NOMO-1 (cell line): ENCODE data around the gene ACACB.
A peak's percentile ranks its signal among the peaks of the same experiment; 100 is the strongest.

Experiments used
- DNase-seq, 2 experiments: peaks; one replicate each; lab custom pipeline; 2025; ENCODE audit not compliant: unreplicated experiment in 2 of 2; lab: John Stamatoyannopoulos, UW

Gene ACACB

GRCh38 chr12:109271418-109271817, 155.0 kb downstream of the ACACB start:
- no peak for DNase-seq

GRCh38 chr12:109273354-109273753, 157.0 kb downstream of the ACACB start:
- DNase-seq = no peak

GRCh38 chr12:109274381-109274780, 158.0 kb downstream of the ACACB start:
- no peak for DNase-seq

GRCh38 chr12:109275173-109275572, 158.8 kb downstream of the ACACB start:
- no peak for DNase-seq

GRCh38 chr12:109276160-109276559, 159.8 kb downstream of the ACACB start:
- DNase-seq = no peak

- no peak for DNase-seq
These were observed 161.0 kb downstream of the ACACB start for GRCh38 chr12:109277255-109277898.

GRCh38 chr12:109277899-109278762, 161.7 kb downstream of the ACACB start:
- peak; percentile 21 to 22 for DNase-seq

GRCh38 chr12:109278912-109279311, 162.5 kb downstream of the ACACB start:
- no peak for DNase-seq

- DNase-seq = no peak
These were observed 163.1 kb downstream of the ACACB start for GRCh38 chr12:109279525-109279924.

GRCh38 chr12:109281452-109281851, 165.1 kb downstream of the ACACB start:
- no peak for DNase-seq

GRCh38 chr12:109284392-109284791, 168.0 kb downstream of the ACACB start:
- no peak for DNase-seq

GRCh38 chr12:109286252-109286651, 169.9 kb downstream of the ACACB start:
- no peak for DNase-seq

- DNase-seq = no peak
These were observed 170.3 kb downstream of the ACACB start for GRCh38 chr12:109286652-109287051.

GRCh38 chr12:109287181-109287580, 170.8 kb downstream of the ACACB start:
- DNase-seq = no peak

- DNase-seq = no peak
These were observed 171.6 kb downstream of the ACACB start for GRCh38 chr12:109287811-109288469.

GRCh38 chr12:109288571-109288970, 172.2 kb downstream of the ACACB start:
- no peak for DNase-seq

- no peak for DNase-seq
These were observed 172.6 kb downstream of the ACACB start for GRCh38 chr12:109289004-109289403.

- no peak for DNase-seq
These were observed 173.2 kb downstream of the ACACB start for GRCh38 chr12:109289551-109289950.

GRCh38 chr12:109290061-109290460, 173.7 kb downstream of the ACACB start:
- DNase-seq = no peak

- DNase-seq = no peak
These were observed 174.7 kb downstream of the ACACB start for GRCh38 chr12:109291117-109291516.

- no peak for DNase-seq
These were observed 175.3 kb downstream of the ACACB start for GRCh38 chr12:109291521-109292341.
